ENCODE data around the gene FAM174B. TPM values are rescaled to one million over a fixed set of nuclear protein-coding genes. Genes with fewer than 3 reads are reported as not detected.

FAM174B gene
- total RNA-seq, 1 experiment from 2014 or later, result 0.30 TPM

DNA sequence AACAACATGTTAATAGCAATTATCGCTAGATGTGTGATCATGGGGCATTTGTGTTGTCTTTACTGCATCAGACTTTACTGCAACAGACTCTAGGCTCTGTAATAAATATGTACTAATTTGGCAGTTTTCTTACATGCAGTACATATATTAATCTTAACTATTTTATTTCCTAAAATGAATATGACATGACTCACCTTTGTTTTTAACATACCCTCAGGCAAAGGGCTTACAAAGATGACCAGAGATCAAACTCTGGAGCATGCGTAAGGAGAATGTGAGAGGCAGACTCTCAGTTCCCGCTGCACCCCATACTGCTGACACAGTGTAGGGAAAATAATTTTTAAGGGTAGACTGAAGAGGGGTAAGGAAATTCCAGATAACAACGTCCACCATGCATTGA is 7.2 kb upstream of the FAM174B start:
- BruUV-seq (replicated peaks), result no TSS peak
- ChIA-PET RAD21 (ENCODE audit: low non-redundant PET in 1 of 2, low total read pairs in 2 of 2, uncharacterized antibody in 2 of 2, unreplicated experiment in 2 of 2) (no interaction called here), CTCF (interaction anchor here (1.4 kb wide), 1 partner anchor 52 kb away, joined by 3 read pairs; no protein-coding TSS in a partner anchor), POLR2A (no interaction called here)
- H3K27ac ChIP-seq (ENCODE audit: low read depth, low read length), result no peak overlapping the region
- H3K36me3 ChIP-seq (ENCODE audit: control insufficient read depth in 1 of 2, insufficient read depth in 2 of 2, low read length in 2 of 2), result no peaks in the 10 kb centered on the region
- H3K79me2 ChIP-seq (ENCODE audit: insufficient read depth, low read length), result no peaks in the 10 kb centered on the region
- no peak for DNase-seq (ENCODE audit: low read depth, low spot score)
- no peaks in the 10 kb centered on the region for H3K9me2 ChIP-seq (ENCODE audit: insufficient read depth)
- H3K4me1 ChIP-seq (ENCODE audit: control insufficient read depth in 1 of 2, insufficient read depth in 2 of 2, low read length in 2 of 2), result no peaks in the 10 kb centered on the region
- no peaks in the 10 kb centered on the region for H3K27me3 ChIP-seq (ENCODE audit: insufficient read depth, low read length)
- TF ChIP-seq POLR2A (IDR thresholded peaks at IDR 0.05; ENCODE audit: borderline replicate concordance, extremely low read depth, insufficient read depth, insufficient read length), result no peak
- TF ChIP-seq EZH2 (IDR thresholded peaks at IDR 0.05), result no peak
- no peak for TF ChIP-seq EZH2phosphoT487 (IDR thresholded peaks at IDR 0.05; ENCODE audit: borderline replicate concordance)
- TF ChIP-seq, protein P1, sequence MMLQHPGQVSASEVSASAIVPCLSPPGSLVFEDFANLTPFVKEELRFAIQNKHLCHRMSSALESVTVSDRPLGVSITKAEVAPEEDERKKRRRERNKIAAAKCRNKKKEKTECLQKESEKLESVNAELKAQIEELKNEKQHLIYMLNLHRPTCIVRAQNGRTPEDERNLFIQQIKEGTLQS (IDR thresholded peaks at IDR 0.05), result no peak
- TF ChIP-seq ZBTB33 (IDR thresholded peaks at IDR 0.05; ENCODE audit: extremely low read depth, insufficient replicate concordance, low read length), result no peak
- TF ChIP-seq YY1 (IDR thresholded peaks at IDR 0.05; ENCODE audit: extremely low read depth, insufficient replicate concordance, low read depth, low read length), result no peak
- TF ChIP-seq, protein P2, sequence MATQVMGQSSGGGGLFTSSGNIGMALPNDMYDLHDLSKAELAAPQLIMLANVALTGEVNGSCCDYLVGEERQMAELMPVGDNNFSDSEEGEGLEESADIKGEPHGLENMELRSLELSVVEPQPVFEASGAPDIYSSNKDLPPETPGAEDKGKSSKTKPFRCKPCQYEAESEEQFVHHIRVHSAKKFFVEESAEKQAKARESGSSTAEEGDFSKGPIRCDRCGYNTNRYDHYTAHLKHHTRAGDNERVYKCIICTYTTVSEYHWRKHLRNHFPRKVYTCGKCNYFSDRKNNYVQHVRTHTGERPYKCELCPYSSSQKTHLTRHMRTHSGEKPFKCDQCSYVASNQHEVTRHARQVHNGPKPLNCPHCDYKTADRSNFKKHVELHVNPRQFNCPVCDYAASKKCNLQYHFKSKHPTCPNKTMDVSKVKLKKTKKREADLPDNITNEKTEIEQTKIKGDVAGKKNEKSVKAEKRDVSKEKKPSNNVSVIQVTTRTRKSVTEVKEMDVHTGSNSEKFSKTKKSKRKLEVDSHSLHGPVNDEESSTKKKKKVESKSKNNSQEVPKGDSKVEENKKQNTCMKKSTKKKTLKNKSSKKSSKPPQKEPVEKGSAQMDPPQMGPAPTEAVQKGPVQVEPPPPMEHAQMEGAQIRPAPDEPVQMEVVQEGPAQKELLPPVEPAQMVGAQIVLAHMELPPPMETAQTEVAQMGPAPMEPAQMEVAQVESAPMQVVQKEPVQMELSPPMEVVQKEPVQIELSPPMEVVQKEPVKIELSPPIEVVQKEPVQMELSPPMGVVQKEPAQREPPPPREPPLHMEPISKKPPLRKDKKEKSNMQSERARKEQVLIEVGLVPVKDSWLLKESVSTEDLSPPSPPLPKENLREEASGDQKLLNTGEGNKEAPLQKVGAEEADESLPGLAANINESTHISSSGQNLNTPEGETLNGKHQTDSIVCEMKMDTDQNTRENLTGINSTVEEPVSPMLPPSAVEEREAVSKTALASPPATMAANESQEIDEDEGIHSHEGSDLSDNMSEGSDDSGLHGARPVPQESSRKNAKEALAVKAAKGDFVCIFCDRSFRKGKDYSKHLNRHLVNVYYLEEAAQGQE (IDR thresholded peaks at IDR 0.05; ENCODE audit: low read depth), result no peak
- no peak for TF ChIP-seq RAD21 (IDR thresholded peaks at IDR 0.05; ENCODE audit: low read depth)
- TF ChIP-seq ELF1 (IDR thresholded peaks at IDR 0.05; ENCODE audit: borderline replicate concordance, low read depth), result no peak
- no peak for TF ChIP-seq SRF (IDR thresholded peaks at IDR 0.05; ENCODE audit: low read depth)
- TF ChIP-seq ZNF274 (IDR thresholded peaks at IDR 0.05; ENCODE audit: low read depth, low read length), result no peak
- TF ChIP-seq, protein P3, sequence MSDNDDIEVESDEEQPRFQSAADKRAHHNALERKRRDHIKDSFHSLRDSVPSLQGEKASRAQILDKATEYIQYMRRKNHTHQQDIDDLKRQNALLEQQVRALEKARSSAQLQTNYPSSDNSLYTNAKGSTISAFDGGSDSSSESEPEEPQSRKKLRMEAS (IDR thresholded peaks at IDR 0.05), result no peak
- TF ChIP-seq FOSL1 (IDR thresholded peaks at IDR 0.05; ENCODE audit: low read depth), result no peak
- TF ChIP-seq CEBPB (IDR thresholded peaks at IDR 0.05; ENCODE audit: low read depth), result no peak
- no peak for TF ChIP-seq CTCF (IDR thresholded peaks at IDR 0.05 in 2 of 3, conservative IDR thresholded peaks at IDR 0.05 in 1 of 3; ENCODE audit: borderline replicate concordance in 1 of 3, insufficient read depth in 1 of 3, low read depth in 2 of 3, low read length in 2 of 3)
- no peak for TF ChIP-seq EGR1 (IDR thresholded peaks at IDR 0.05; ENCODE audit: low read depth)
- no peak for TF ChIP-seq SP1 (IDR thresholded peaks at IDR 0.05; ENCODE audit: low read depth)
- H3K4me3 ChIP-seq (replicated peaks in 1 of 2; ENCODE audit: low read depth in 1 of 2, low read length in 2 of 2), result no peak overlapping the region
- no peak overlapping the region for H3K4me2 ChIP-seq (ENCODE audit: low read length)
- intact Hi-C loops (cut with micrococcal nuclease), result no loop called here
- H2AFZ ChIP-seq (ENCODE audit: low read depth, low read length, poor library complexity, severe bottlenecking), result no peak overlapping the region
- H3K9me3 ChIP-seq (ENCODE audit: control insufficient read depth in 1 of 2, insufficient read depth in 1 of 2, low read depth in 1 of 2, low read length in 2 of 2), result no peaks in the 10 kb centered on the region
- no peaks in the 10 kb centered on the region for H4K20me1 ChIP-seq (ENCODE audit: insufficient read depth)
- no peak overlapping the region for H3K9ac ChIP-seq (ENCODE audit: low read length)
- no peak for ATAC-seq

Data from HCT116 (cell line).